DOHH2 (cell line): Measurements from ENCODE around the gene PKDCC.

ENCODE experiments used
- EZH2phosphoT487 ChIP-seq: fragments of 200-600 bp; sonication (generic); IDR thresholded peaks from 2 replicates; pipeline ENCODE4 v1.6.1; 2017; ENCODE audit warnings: borderline replicate concordance, mild to moderate bottlenecking, antibody characterized with exemption, low read length, moderate library complexity, mixed read lengths
- TF ChIP-seq, protein P1 (sequence below): fragments of 200-600 bp; sonication (generic); IDR thresholded peaks from one replicate; pipeline ENCODE4 v1.5.1; 2014; ENCODE audit warnings: antibody characterized with exemption, mild to moderate bottlenecking, low read depth, low read length; ENCODE audit not compliant: poor library complexity, severe bottlenecking

DNA sequence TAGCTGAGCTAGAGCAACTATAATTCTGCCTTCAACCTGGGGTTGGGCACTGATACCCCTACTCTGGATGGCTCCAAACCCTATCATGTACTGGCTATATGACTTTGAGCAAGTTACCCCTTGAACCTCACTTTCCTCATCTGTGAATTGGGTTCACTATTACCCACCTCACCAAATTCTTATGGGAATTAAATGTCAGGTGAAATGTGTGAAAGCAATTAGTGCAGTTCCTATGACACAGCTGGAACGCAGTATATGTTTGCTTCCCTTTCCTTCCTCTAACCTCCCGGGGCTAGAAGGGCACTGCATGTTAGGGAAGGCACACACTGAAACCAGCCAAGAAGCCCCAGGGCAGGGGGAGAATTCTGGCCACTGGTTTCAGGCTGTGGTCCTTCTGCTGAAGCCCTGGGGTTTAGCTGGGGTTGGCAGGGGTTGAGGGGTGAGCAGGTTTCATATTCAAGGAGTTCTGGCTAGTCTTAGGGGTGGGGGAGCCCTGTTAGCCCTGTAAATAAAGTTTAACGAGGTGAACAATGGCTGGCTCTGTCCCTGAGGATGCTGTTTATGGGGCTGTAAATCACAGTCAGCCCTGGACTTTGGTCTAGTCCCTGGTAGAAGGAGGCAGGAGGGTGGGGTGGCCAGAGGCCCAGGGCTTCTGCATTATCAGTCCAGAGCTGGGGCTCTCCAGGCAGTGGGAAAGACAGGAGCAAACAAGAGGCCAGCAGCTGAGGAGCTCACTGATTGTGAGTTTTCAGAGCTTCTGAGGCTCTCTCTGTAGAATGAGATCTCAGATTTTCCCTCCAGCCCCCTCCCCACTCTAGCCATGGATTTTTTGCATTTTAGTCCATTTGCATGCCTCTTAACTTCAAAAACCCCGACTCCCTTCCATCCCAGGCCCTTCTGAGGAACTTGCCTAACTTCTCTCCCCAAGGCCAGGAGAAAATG, 8.0 kb downstream of the PKDCC start:
- TF ChIP-seq, protein P1, sequence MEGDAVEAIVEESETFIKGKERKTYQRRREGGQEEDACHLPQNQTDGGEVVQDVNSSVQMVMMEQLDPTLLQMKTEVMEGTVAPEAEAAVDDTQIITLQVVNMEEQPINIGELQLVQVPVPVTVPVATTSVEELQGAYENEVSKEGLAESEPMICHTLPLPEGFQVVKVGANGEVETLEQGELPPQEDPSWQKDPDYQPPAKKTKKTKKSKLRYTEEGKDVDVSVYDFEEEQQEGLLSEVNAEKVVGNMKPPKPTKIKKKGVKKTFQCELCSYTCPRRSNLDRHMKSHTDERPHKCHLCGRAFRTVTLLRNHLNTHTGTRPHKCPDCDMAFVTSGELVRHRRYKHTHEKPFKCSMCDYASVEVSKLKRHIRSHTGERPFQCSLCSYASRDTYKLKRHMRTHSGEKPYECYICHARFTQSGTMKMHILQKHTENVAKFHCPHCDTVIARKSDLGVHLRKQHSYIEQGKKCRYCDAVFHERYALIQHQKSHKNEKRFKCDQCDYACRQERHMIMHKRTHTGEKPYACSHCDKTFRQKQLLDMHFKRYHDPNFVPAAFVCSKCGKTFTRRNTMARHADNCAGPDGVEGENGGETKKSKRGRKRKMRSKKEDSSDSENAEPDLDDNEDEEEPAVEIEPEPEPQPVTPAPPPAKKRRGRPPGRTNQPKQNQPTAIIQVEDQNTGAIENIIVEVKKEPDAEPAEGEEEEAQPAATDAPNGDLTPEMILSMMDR: no peak
- no peak for TF ChIP-seq EZH2phosphoT487
